Fibroblast of lung (primary cell): ENCODE measurements around the gene ING5. TPM values are rescaled to one million over a fixed set of nuclear protein-coding genes. Genes with fewer than 3 reads are reported as not detected.

ENCODE experiments used
- DNase-seq, 2 donors: peaks; one replicate each; pipeline versions ENCODE4 v3.0.0 to v3.0.0-alpha.2; 2010; ENCODE audit warnings: low read depth in 2 of 2
- H2AFZ ChIP-seq: 2 replicates; pipeline ENCODE4 v1.5.1; 2012; ENCODE audit warnings: low read length, control low read depth, inconsistent platforms
- H3K27ac ChIP-seq: 2 replicates; pipeline ENCODE4 v1.5.1; 2011; ENCODE audit warnings: low read length, control low read depth; ENCODE audit not compliant: insufficient read depth
- H3K27me3 ChIP-seq: 2 replicates; pipeline ENCODE4 v1.5.1; 2011; ENCODE audit warnings: mild to moderate bottlenecking, low read length; ENCODE audit not compliant: control insufficient read depth, insufficient read depth
- H3K36me3 ChIP-seq: 2 replicates; pipeline ENCODE4 v1.5.1; 2011; ENCODE audit warnings: low read length; ENCODE audit not compliant: control insufficient read depth, insufficient read depth
- H3K4me1 ChIP-seq: 2 replicates; pipeline ENCODE4 v1.5.1; 2011; ENCODE audit warnings: low read length; ENCODE audit not compliant: control insufficient read depth, insufficient read depth; ENCODE audit errors: extremely low read depth
- H3K4me2 ChIP-seq: 2 replicates; pipeline ENCODE4 v1.5.1; 2011; ENCODE audit warnings: low read length, control low read depth; ENCODE audit not compliant: insufficient read depth; ENCODE audit errors: extremely low read depth
- H3K4me3 ChIP-seq, 4 experiments: fragments of 200-600 bp in 1 of 4; sonication (generic) in 1 of 4; replicated peaks in 1 of 4; 2 replicates each; pipeline ENCODE4 v1.5.1; 2011 to 2016; ENCODE audit warnings: low read length in 4 of 4, low read depth in 3 of 4, mild to moderate bottlenecking in 3 of 4, control low read depth in 2 of 4, inconsistent platforms in 1 of 4, mixed read lengths in 1 of 4; ENCODE audit not compliant: insufficient read depth in 1 of 4; ENCODE audit errors: control extremely low read depth in 1 of 4
- H3K79me2 ChIP-seq: 2 replicates; pipeline ENCODE4 v1.5.1; 2012; ENCODE audit warnings: mild to moderate bottlenecking, low read length, inconsistent platforms; ENCODE audit not compliant: control insufficient read depth, insufficient read depth
- H3K9ac ChIP-seq: 2 replicates; pipeline ENCODE4 v1.5.1; 2011; ENCODE audit warnings: mild to moderate bottlenecking, low read length, control low read depth; ENCODE audit not compliant: insufficient read depth
- H3K9me3 ChIP-seq: 2 replicates; pipeline ENCODE4 v1.5.1; 2012; ENCODE audit warnings: low read depth, low read length; ENCODE audit not compliant: control insufficient read depth, insufficient read depth
- H4K20me1 ChIP-seq: 2 replicates; pipeline ENCODE4 v1.5.1; 2011; ENCODE audit warnings: low read length; ENCODE audit not compliant: control insufficient read depth, insufficient read depth; ENCODE audit errors: extremely low read depth
- EZH2 ChIP-seq: IDR thresholded peaks from 2 replicates; pipeline ENCODE4 v1.5.1; 2012; ENCODE audit warnings: low read length, control low read depth, mild to moderate bottlenecking; ENCODE audit errors: missing control alignments
- polyA plus RNA-seq, 2 donors: library from polyadenylated mRNA; depleted of rRNA in 1 of 2; stranded (reverse) in 1 of 2; unstranded in 1 of 2; fragments of >200 nt; gene quantifications; 2 replicates each; pipeline ENCODE4 v1.2.1, GENCODE V29; 2011 to 2012; ENCODE audit warnings: missing spikeins in 1 of 2
- total RNA-seq: library from RNA; depleted of rRNA; stranded (reverse); fragments of >200 nt; gene quantifications from 2 replicates; pipeline ENCODE4 v1.2.1, GENCODE V29; 2014
- TF ChIP-seq, protein P1 (sequence below), 2 donors: IDR thresholded peaks in 1 of 2; conservative IDR thresholded peaks in 1 of 2; 1 replicate in 1 of 2; 2 replicates in 1 of 2; pipeline ENCODE4 v1.5.1; 2011 to 2012; ENCODE audit warnings: low read length in 2 of 2, control low read depth in 1 of 2, inconsistent platforms in 1 of 2, low read depth in 1 of 2, mild to moderate bottlenecking in 1 of 2

ING5 gene
- total and polyA plus RNA-seq, 2 donors (not counting 1 experiment from before 2014, with no cell fraction given) = 17.4 to 27.4 TPM

DNA sequence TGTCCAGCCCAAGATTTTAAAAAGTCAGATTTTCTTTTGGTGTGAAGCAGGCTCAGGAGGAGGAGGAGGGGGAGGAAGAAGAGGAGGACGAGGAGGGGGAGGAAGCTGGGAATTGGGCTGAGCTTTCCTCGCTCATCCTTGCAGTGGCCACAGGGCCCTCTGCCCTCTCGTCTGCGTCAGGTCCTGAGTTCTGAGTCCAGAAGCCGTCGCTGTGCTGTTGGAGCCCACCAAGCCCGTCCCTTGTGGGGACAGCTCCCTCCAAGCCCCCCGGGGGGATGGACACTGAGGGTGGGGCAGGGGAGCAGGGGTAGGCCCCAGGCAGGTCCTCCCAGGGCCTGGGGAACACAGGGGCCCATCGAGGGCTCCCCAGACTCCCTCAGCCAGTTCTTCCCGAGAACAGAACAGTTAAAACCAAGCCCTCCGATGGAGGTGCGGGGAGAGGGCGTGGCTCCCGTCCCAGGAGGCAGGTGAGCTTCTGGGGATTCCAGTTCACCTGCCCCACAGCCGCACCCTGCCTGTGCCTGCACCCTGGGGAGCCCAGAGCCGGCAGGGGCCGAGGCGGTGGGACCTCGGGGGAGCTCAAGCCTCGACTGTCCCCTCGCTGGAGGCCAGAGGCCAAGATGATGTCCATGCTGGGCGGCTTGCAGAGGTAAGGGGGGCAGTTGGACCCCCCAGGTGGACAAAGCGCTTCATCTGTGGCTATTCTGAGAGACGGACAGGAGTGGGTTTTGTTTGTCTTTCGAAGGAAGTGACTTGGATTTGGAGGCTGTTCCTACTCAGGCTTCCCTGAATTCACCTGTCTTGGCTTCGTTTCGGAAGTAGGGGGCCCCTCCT is 74.7 kb downstream of the ING5 start, which contains the start of gene GAL3ST2:
Gene GAL3ST2, plus strand, starts transcription at position 487 of the 834 bp plus-strand sequence. Its CDS starts 134 bp downstream, at position 621.
- no peaks in the 10 kb centered on the region for H3K36me3 ChIP-seq
- no peaks in the 10 kb centered on the region for H3K27me3 ChIP-seq
- no peaks in the 10 kb centered on the region for H3K79me2 ChIP-seq
- TF ChIP-seq EZH2 = no peak
- TF ChIP-seq, protein P1, sequence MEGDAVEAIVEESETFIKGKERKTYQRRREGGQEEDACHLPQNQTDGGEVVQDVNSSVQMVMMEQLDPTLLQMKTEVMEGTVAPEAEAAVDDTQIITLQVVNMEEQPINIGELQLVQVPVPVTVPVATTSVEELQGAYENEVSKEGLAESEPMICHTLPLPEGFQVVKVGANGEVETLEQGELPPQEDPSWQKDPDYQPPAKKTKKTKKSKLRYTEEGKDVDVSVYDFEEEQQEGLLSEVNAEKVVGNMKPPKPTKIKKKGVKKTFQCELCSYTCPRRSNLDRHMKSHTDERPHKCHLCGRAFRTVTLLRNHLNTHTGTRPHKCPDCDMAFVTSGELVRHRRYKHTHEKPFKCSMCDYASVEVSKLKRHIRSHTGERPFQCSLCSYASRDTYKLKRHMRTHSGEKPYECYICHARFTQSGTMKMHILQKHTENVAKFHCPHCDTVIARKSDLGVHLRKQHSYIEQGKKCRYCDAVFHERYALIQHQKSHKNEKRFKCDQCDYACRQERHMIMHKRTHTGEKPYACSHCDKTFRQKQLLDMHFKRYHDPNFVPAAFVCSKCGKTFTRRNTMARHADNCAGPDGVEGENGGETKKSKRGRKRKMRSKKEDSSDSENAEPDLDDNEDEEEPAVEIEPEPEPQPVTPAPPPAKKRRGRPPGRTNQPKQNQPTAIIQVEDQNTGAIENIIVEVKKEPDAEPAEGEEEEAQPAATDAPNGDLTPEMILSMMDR (conservative IDR thresholded peaks at IDR 0.05 in 1 of 2, IDR thresholded peaks at IDR 0.05 in 1 of 2; ENCODE audit: low read depth in 1 of 2, low read length in 2 of 2) = no peak
- DNase-seq = no peak
- no peak within 1 kb of the TSS for H3K4me2 ChIP-seq
- H2AFZ ChIP-seq = no peak within 1 kb of the TSS
- H3K4me3 ChIP-seq = no peak within 1 kb of the TSS
- H4K20me1 ChIP-seq = no peaks in the 10 kb centered on the region
- H3K4me1 ChIP-seq = peaks cover 6% of the 10 kb centered on the region
- H3K27ac ChIP-seq = no peak within 1 kb of the TSS
- no peaks in the 10 kb centered on the region for H3K9me3 ChIP-seq
- no peak within 1 kb of the TSS for H3K9ac ChIP-seq

DNA sequence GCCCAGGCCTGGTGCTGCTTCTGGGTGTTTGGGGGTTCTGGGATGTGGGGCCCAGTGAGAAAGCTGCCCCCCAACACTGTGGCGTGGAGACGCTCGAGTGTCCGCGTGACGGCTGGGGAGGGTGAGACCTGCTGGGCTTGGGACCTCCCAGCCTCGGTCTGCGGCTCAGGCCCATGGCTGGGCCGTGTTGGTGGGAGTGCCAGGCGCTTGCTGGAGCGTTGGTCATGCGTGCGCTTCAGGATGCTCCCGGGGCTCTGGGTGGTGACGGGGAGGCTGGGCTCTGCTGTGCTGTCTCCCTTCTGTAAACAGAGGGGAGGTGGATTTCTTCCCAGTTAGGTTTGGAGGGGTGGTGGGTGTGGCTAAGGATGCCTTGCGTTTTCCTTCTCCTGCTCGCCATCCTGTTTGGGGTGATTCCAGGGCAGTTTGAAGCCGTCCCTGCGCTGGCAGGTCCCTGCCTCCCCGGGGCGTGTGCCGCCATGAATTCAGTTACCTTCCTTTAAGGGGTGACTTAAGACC is 75.4 kb downstream of the ING5 start:
- Histone ChIP-seq H3K9me3 (no peaks in the 10 kb centered on the region), H3K36me3 (no peaks in the 10 kb centered on the region), H3K4me3 (no peak overlapping the region), H3K79me2 (no peaks in the 10 kb centered on the region), H3K4me1 (peaks cover 6% of the 10 kb centered on the region), H2AFZ (no peak overlapping the region), H3K9ac (no peak overlapping the region), H3K27me3 (no peaks in the 10 kb centered on the region), H3K27ac (no peak overlapping the region), H4K20me1 (no peaks in the 10 kb centered on the region), H3K4me2 (no peak overlapping the region)
- no peak for DNase-seq
- TF ChIP-seq EZH2 = no peak
- TF ChIP-seq, protein P1 (conservative IDR thresholded peaks at IDR 0.05 in 1 of 2, IDR thresholded peaks at IDR 0.05 in 1 of 2; ENCODE audit: low read depth in 1 of 2, low read length in 2 of 2) = no peak

DNA sequence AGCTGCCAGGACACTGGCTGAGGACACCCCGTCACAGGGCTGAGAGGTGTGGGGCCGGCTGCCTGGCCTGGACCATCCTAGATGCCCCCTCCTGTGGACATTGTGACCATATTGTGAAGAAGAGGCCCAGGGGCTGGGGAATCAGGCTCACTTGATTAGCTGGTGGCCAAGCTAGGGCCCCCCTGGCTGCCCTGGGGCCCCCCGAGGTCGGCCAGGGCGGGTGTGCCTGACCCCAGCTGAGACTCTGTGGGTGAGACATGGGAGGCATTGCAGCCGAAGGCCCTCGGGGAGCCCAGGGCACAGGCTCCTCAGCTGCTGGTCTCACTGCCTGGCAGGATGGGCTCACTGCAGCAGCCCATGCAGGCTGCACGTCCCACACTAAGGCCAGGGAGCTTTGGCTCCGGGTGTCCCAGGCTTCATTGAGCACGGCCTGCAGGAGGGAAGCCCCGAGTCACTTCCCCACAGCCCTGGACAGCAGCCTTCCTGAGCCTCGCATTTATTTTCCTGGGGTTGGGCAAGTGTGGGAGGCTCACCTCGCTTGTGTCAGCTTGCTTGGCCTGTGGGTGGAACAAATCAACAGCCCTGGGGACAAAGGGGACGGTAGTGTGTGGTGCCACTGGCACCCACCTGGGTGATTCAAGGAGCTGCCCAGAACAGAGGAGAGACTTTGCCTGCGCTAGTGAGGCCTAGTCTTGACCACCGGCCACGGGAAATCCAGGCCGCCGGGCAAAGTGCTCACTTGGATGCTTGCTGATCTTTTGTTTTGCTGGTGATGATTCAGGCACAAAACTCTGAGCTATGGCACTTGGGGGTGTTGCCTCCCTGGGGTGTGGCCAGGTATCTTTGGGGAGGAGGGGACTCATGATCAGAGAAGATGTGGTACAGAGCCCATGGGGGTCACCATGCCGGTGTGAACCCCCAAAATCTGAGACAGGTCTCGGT is 76.1 kb downstream of the ING5 start:
- Histone ChIP-seq H3K27ac (no peak overlapping the region), H3K79me2 (no peaks in the 10 kb centered on the region), H4K20me1 (no peaks in the 10 kb centered on the region), H3K9ac (no peak overlapping the region), H3K4me1 (peaks cover 6% of the 10 kb centered on the region), H3K36me3 (no peaks in the 10 kb centered on the region), H3K4me2 (no peak overlapping the region), H2AFZ (no peak overlapping the region), H3K27me3 (no peaks in the 10 kb centered on the region), H3K4me3 (no peak overlapping the region), H3K9me3 (no peaks in the 10 kb centered on the region)
- no peak for DNase-seq
- TF ChIP-seq EZH2 = no peak
- TF ChIP-seq, protein P1 (conservative IDR thresholded peaks at IDR 0.05 in 1 of 2, IDR thresholded peaks at IDR 0.05 in 1 of 2; ENCODE audit: low read depth in 1 of 2, low read length in 2 of 2) = no peak
